ENCODE results near the gene NBPF19.
"Not testable (repeated sequence)": the region's sequence is repeated elsewhere in the genome, so short reads cannot be mapped to it uniquely, and the experiment has no call there.

The NBPF19 gene, protein sequence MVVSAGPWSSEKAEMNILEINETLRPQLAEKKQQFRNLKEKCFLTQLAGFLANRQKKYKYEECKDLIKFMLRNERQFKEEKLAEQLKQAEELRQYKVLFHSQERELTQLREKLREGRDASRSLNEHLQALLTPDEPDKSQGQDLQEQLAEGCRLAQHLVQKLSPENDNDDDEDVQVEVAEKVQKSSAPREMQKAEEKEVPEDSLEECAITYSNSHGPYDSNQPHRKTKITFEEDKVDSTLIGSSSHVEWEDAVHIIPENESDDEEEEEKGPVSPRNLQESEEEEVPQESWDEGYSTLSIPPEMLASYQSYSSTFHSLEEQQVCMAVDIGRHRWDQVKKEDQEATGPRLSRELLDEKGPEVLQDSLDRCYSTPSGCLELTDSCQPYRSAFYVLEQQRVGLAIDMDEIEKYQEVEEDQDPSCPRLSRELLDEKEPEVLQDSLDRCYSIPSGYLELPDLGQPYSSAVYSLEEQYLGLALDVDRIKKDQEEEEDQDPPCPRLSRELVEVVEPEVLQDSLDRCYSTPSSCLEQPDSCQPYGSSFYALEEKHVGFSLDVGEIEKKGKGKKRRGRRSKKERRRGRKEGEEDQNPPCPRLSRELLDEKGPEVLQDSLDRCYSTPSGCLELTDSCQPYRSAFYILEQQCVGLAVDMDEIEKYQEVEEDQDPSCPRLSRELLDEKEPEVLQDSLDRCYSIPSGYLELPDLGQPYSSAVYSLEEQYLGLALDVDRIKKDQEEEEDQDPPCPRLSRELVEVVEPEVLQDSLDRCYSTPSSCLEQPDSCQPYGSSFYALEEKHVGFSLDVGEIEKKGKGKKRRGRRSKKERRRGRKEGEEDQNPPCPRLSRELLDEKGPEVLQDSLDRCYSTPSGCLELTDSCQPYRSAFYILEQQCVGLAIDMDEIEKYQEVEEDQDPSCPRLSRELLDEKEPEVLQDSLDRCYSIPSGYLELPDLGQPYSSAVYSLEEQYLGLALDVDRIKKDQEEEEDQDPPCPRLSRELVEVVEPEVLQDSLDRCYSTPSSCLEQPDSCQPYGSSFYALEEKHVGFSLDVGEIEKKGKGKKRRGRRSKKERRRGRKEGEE (N-terminal part only)

DNA sequence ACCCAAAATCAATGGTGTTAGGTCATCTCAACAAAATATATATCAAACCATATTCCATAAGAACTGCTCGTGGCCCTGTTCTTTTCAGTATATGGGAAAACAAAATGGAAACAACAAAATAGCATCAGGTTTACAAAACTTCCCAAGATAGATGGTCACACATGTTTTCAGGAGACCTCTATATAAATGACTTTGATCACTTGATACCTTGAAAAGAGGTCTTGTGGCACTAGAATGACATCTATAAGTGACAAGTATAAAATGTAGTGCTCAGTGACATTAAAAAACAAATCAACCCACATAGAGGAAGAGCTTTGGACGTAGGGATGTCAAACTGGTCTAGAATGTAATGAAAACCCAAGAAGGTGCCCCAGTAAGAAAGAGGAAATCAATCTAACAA, at the start of gene NBPF19:
NBPF19 (plus strand) TSS at position 301 of the 400 bp plus-strand sequence. CDS start 888 bp downstream, outside the sequence.
- H3K4me3 ChIP-seq (ENCODE audit: low read depth, low read length); DNase-seq (ENCODE audit: low read depth): not testable (repeated sequence)

DNA sequence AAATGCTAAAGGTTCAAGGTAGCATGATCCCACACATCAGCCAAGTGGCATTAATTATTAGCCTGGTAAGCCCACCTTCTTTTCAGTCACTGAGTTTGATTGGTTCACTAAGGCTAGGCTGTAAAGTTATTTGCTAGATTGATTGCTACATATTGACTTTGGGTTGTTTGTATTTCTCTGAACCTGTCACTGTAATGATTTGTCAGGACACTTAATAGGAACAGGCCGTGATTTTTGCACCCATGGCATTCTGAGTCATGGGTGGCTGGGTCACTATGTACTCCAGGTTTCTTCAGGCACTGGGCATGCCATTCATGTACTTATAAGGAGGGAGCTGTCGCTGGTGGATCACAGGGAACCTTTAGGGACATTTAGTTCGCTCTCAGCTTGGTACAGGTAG, 46.5 kb upstream of the NBPF19 start:
- not testable (repeated sequence) for DNase-seq (ENCODE audit: low read depth); H3K4me3 ChIP-seq (ENCODE audit: low read depth, low read length)

DNA sequence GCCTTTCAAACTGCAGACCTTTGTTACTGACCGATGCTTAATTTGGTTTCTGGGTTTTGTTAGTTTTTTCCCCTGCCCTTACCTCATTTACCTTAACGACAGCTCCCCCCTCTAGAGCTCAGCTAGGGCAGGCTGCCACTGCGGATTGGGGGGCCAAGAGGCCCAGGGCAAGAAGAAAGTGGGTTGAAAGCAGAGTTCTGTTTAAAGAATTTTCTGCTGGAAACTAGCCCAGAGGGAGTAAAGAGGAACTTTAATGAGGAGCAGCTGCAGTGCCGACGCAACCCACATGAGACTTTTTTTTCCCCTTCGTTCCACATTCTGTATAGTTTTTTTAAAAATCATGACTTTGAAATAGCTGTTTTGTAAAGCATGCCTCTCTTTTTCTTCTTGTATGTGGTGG, 29.4 kb upstream of the NBPF19 start:
- not testable (repeated sequence) for H3K4me3 ChIP-seq (ENCODE audit: low read depth, low read length)
- DNase-seq (ENCODE audit: low read depth), result peak; percentile 60

DNA sequence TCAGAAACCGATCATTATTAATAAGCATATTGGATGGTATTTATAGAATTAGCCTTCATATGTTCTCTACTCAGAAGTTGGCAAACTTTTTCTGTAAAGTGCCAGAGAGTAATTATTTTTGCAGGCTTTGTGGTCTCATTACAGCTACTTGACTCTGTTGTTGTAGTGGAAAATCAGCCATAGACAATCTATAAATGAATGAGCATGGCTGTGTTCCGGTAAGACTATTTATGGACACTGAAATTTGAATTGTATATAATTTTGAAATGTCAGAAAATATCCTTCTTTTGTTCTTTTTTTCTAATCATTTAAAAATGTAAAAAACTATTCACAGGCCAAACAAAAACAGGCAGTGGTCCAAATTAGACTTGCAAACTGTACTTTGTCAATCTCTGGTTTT, 22.6 kb upstream of the NBPF19 start:
- H3K4me3 ChIP-seq (ENCODE audit: low read depth, low read length); DNase-seq (ENCODE audit: low read depth): not testable (repeated sequence)

DNA sequence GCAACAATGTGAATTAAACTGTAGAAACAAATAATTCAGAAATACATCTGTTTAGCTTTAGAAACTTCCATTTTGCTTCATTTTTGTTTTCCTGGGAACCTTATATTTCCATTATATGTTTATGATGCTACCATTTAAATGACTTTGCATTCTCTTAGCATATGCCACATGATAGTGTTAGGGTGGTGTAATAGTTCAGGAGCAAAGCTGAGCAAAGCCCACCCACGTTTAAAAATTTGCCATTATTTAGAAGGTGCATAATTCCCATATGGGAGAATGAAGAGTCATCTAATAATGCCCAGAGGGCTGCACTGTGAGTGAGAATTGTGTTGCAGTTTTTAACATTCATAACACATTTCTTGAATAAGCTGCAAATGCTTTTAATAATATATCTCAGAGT, 22.2 kb upstream of the NBPF19 start:
- not testable (repeated sequence) for DNase-seq (ENCODE audit: low read depth); H3K4me3 ChIP-seq (ENCODE audit: low read depth, low read length)

DNA sequence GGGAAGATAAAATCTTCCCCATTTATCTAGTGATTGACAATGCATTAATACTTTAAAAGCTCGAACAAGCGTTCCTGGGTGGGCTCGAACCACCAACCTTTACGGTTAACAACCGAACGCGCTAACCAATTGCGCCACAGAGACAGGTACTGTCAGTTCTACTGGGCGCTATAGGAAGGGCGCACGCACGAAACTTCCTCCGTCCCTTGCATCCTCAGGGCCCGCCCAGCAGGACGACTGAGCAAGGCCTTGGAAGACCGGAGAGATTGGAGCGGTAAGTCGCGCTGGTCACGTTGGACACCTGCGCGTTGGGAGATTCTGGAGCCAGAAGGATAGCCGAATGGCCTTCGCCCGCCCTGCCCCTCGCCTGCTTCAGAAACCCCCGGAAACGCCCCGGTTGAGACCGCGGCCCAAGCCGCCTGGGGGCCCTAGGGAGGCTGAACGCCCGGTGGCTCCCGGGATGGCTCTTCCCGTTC, 83.5 kb downstream of the NBPF19 start:
- peak; percentile 51 for DNase-seq (ENCODE audit: low read depth)
- peak overlapping the region; percentile 50 for H3K4me3 ChIP-seq (ENCODE audit: low read depth, low read length)

DNA sequence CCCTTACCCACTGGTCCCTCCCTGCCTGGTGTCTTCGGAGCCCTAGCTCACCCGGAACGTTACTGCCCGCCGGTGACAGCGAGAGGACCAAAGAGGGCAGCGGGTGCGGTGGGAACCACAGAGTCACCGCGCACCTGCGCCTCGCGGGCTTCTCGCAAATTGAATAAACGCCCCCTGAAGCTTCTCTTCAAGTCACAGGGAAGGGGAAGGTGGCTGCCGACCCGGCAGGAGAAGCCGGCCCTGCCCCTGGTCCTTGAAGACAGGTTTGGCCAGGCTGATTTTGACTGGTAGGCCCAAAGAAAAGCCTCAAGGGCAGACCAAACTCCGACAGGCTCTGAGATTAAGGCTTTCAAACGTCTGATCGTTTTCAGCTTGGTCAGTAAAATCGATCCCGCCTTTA, 87.0 kb downstream of the NBPF19 start:
- DNase-seq (ENCODE audit: low read depth); H3K4me3 ChIP-seq (ENCODE audit: low read depth, low read length): not testable (repeated sequence)

DNA sequence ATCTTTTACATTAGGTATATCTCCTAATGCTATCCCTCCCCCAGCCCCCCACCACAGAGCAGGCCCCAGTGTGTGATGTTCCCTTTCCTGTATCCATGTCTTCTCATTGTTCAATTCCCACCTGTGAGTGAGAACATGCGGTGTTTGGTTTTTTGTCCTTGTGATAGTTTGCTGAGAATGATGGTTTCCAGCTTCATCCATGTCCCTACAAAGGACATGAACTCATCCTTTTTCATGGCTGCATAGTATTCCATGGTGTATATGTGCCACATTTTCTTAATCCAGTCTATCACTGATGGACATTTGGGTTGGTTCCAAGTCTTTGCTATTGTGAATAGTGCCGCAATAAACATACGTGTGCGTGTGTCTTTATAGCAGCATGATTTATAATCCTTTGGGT, 90.6 kb downstream of the NBPF19 start:
- H3K4me3 ChIP-seq (ENCODE audit: low read depth, low read length); DNase-seq (ENCODE audit: low read depth): not testable (repeated sequence)

DNA sequence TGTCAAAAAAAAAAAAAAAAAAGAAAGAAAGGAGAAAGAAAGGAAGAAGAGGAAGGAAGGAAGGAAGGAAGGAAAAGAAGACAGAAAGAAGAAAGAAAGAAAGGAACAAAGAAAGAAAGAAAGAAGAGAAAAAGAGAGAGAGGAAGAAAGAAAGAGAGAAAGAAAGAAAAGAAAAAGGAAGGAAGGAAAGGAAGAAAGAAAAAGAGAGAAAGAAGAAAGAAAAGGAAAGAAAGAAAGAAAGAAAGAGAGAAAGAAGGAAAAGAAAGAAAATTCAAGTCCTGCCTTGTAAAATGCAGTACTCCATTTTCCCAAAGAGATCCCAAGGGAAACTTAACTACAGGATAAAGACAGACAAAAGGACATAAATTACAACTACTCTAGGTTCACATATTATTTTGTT, 97.9 kb downstream of the NBPF19 start:
- H3K4me3 ChIP-seq (ENCODE audit: low read depth, low read length); DNase-seq (ENCODE audit: low read depth): not testable (repeated sequence)

DNA sequence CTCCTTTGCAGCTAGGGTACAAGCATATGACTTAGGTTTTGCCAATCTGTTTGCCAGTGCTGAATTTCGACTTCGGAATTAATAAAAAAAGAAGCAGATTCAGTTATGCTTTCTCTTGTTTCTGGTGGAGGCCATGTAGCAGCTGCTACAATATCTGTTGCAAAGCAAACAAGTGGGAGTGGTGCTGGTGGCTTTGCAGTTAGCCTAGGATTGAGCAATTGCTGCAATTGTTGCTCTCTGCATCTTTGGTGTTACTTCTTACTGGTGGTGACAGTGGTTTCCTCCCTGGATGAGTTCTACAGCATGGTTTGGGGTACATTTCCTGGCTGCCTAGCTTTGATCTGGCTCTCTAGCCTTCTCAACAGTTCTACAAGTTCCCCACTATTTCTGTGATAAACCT, 110.7 kb downstream of the NBPF19 start:
- not testable (repeated sequence) for H3K4me3 ChIP-seq (ENCODE audit: low read depth, low read length); DNase-seq (ENCODE audit: low read depth)
